Transverse colon (tissue), 3 donors: ENCODE measurements around the gene NBAS.

Experiments
- CTCF ChIP-seq, 5 experiments: fragments of 200-600 bp in 3 of 5; fragments of 450-650 bp in 2 of 5; sonication (generic) in 3 of 5; IDR thresholded peaks; 1 replicate in 2 of 5; 2 replicates in 3 of 5; pipeline ENCODE4 v1.5.1; 2016 to 2017; ENCODE audit warnings: antibody characterized with exemption in 5 of 5, inconsistent platforms in 3 of 5, mild to moderate bottlenecking in 2 of 5, moderate library complexity in 1 of 5
- POLR2A ChIP-seq: fragments of 450-650 bp; IDR thresholded peaks from one replicate; pipeline ENCODE4 v1.6.1; 2016; ENCODE audit warnings: antibody characterized with exemption, mild to moderate bottlenecking, moderate library complexity

DNA sequence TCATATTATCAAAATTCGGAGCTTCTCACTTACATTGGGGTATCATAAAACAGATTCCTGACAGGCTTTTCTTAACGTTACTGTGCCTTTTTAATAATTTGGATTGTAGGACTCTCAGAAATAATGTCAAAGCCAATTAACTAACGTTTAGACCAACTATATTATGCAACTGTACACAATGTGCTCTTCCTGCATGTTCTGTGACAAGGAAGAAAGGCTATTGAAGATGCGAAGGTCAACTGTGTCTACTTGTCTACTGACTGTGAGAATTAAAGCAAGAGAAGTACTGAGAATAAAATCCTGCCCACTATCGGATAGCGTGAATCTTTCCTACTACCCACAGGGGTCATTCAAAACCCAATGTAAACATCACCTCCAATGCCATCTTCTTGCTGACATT is 393.0 kb downstream of the NBAS start:
- TF ChIP-seq POLR2A (no peak), CTCF (IDR thresholded peaks at IDR 0.05) (no peak)
